K562 (cell line): Measurements from ENCODE around the gene PTGES3. TPM values are rescaled to one million over a fixed set of nuclear protein-coding genes. Genes with fewer than 3 reads are reported as not detected.
A peak's percentile ranks its signal among the peaks of the same experiment; 100 is the strongest.

Experiments used
- ASH1L ChIP-seq: fragments of 450-650 bp; IDR thresholded peaks from 2 replicates; pipeline ENCODE4 v1.6.1; 2018; ENCODE audit warnings: borderline replicate concordance, mild to moderate bottlenecking, low read depth; ENCODE audit not compliant: partially characterized antibody
- EGR1 ChIP-seq: fragments of 450-650 bp; conservative IDR thresholded peaks from 2 replicates; pipeline ENCODE4 v1.6.1; 2017; ENCODE audit warnings: mild to moderate bottlenecking
- GTF2A2 ChIP-seq: IDR thresholded peaks from 2 replicates; pipeline ENCODE4 v1.6.1; 2016; ENCODE audit warnings: mild to moderate bottlenecking, missing genetic modification characterization, missing compliant biosample characterization
- HLTF ChIP-seq: fragments of 450-650 bp; IDR thresholded peaks from 2 replicates; pipeline ENCODE4 v1.6.1; 2016
- HNRNPLL ChIP-seq: fragments of 200-400 bp; formaldehyde crosslinking; IDR thresholded peaks from 2 replicates; pipeline ENCODE4 v1.6.1; 2017; ENCODE audit warnings: low read length, low read depth, mild to moderate bottlenecking; ENCODE audit not compliant: poor library complexity, severe bottlenecking
- KDM5B ChIP-seq: fragments of 200-600 bp; sonication (generic); IDR thresholded peaks from 2 replicates; pipeline ENCODE4 v1.6.1; 2012; ENCODE audit warnings: low read depth, mild to moderate bottlenecking, moderate library complexity, low read length, control low read depth, inconsistent platforms; ENCODE audit not compliant: insufficient replicate concordance
- PCBP1 ChIP-seq: fragments of 200-400 bp; formaldehyde crosslinking; IDR thresholded peaks from 2 replicates; pipeline ENCODE4 v1.6.1; 2018; ENCODE audit warnings: mild to moderate bottlenecking, low read depth, low read length; ENCODE audit not compliant: poor library complexity, severe bottlenecking
- PML ChIP-seq: IDR thresholded peaks from 2 replicates; pipeline ENCODE4 v1.6.1; 2012; ENCODE audit warnings: low read length, inconsistent platforms
- POLR2A ChIP-seq: fragments of 450-650 bp; conservative IDR thresholded peaks from 2 replicates; pipeline ENCODE4 v1.6.1; 2016
- PTRF ChIP-seq: fragments of 450-650 bp; IDR thresholded peaks from 2 replicates; pipeline ENCODE4 v1.6.1; 2016; ENCODE audit warnings: mild to moderate bottlenecking, missing genetic modification characterization, missing compliant biosample characterization
- RBFOX2 ChIP-seq: fragments of 200-400 bp; formaldehyde crosslinking; IDR thresholded peaks from 2 replicates; pipeline ENCODE4 v1.6.1; 2017; ENCODE audit warnings: low read depth, mild to moderate bottlenecking, low read length, moderate library complexity
- SMARCC2 ChIP-seq: fragments of 450-650 bp; IDR thresholded peaks from 2 replicates; pipeline ENCODE4 v1.6.1; 2017; ENCODE audit warnings: antibody characterized with exemption, moderate library complexity, mild to moderate bottlenecking, low read depth
- SUPT5H ChIP-seq: fragments of 450-650 bp; IDR thresholded peaks from 2 replicates; pipeline ENCODE4 v1.6.1; 2016
- TCF3 ChIP-seq: sonication (generic); formaldehyde crosslinking; IDR thresholded peaks from 2 replicates; pipeline ENCODE4 v1.4.0; 2020; ENCODE audit warnings: mild to moderate bottlenecking, missing genetic modification reagents
- ZNF224 ChIP-seq: sonication (generic); formaldehyde crosslinking; IDR thresholded peaks from 2 replicates; pipeline ENCODE4 v1.8.0; 2022; ENCODE audit warnings: mild to moderate bottlenecking, missing genetic modification reagents
- ZNF232 ChIP-seq: sonication (generic); formaldehyde crosslinking; IDR thresholded peaks from 2 replicates; pipeline ENCODE4 v1.8.0; 2022; ENCODE audit warnings: mild to moderate bottlenecking, missing genetic modification reagents
- ZNF384 ChIP-seq: IDR thresholded peaks from 2 replicates; pipeline ENCODE4 v1.6.1; 2012; ENCODE audit warnings: low read depth, low read length, improper control_type of control experiment
- polyA plus RNA-seq, 8 experiments: library from polyadenylated mRNA; depleted of rRNA in 4 of 8; stranded (reverse) in 5 of 8; unstranded in 3 of 8; fragments of >200 nt; fragmentation: Nextera tagmentation in 2 of 8; fragmentation: Illumina TruSeq in 1 of 8; extraction: Ambion mirVana in 2 of 8; extraction: Trizol in 1 of 8; gene quantifications; 2 replicates each; pipeline versions ENCODE4 v1.2.1 to v1.2.3, GENCODE V29; 2011 to 2014; ENCODE audit warnings: inconsistent platforms in 1 of 8, missing spikeins in 1 of 8
- total RNA-seq, 7 experiments: library from RNA; depleted of rRNA in 6 of 7; stranded (reverse); fragments of >200 nt in 6 of 7; fragmentation: Illumina TruSeq in 2 of 7; extraction: Trizol in 2 of 7; gene quantifications; 2 replicates each; pipeline versions ENCODE4 v1.2.1 to v1.2.3, GENCODE V29; 2011 to 2021; ENCODE audit warnings: low replicate concordance in 1 of 7
- TF ChIP-seq, protein P1 (sequence below): fragments of 450-650 bp; formaldehyde crosslinking; IDR thresholded peaks from 2 replicates; pipeline ENCODE4 v1.4.0; 2020; ENCODE audit warnings: mild to moderate bottlenecking
- TF ChIP-seq, protein P2 (sequence below), 3 experiments: fragments of 200-800 bp in 1 of 3; sonication (Bioruptor generic) in 1 of 3; sonication (generic) in 1 of 3; formaldehyde crosslinking in 1 of 3; IDR thresholded peaks; 2 replicates each; pipeline versions ENCODE4 v1.6.1 to v1.8.0; 2016 to 2022; ENCODE audit warnings: mild to moderate bottlenecking in 2 of 3, missing compliant biosample characterization in 2 of 3, missing genetic modification characterization in 2 of 3, missing genetic modification reagents in 1 of 3
- TF ChIP-seq, protein P3 (sequence below): fragments of 250-450 bp; sonication (Bioruptor Pico); IDR thresholded peaks from 2 replicates; pipeline ENCODE4 v1.4.0; 2020; ENCODE audit warnings: mild to moderate bottlenecking, moderate library complexity
- TF ChIP-seq, protein P4 (sequence below): fragments of 250-450 bp; sonication (Bioruptor Pico); IDR thresholded peaks from 2 replicates; pipeline ENCODE4 v1.4.0; 2020; ENCODE audit warnings: borderline replicate concordance
- TF ChIP-seq, protein P5 (sequence below): fragments of 450-650 bp; IDR thresholded peaks from 2 replicates; pipeline ENCODE4 v1.6.1; 2017; ENCODE audit warnings: mild to moderate bottlenecking, moderate library complexity

The PTGES3 gene
- total and polyA plus RNA-seq, 9 of the 15 experiments (the other 6 are each of a cell fraction or from before 2014, with no cell fraction given) = 163 to 501 (median 213) TPM

DNA sequence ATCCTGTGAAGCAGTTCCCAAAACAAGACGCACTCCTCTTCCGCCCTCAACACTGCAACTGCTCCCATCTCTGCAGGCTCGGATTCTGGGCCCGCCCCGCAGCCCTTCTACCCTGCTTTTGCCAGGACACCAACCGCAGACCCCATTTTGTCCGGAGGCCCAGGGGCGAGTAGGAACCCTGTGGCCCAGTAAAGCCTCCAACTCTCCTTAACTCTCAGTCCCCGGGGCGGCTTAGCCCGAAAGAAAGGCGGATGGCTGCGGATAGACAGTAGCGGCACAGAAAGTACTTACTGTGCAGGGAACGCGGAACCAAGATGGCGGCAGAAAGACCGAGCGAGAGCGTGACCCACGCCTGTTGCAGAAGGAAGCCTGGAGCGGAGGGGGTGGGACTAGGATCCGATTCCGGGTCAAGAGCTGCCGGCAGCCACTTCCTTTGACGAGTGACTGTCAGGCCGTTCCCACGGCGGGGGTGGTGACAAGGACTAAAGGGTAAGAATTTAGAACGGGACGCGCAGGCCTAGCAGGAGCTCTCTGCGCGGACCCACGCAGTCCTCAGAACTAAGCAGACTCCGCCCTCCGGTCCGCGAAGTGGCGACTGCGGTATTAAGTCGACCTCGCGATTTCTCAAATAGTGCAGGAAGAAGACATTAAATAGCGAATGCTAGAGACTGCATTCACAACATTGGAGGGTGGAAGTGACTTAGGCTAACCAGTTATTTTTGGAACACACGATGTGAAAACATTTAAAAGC is 37.1 kb upstream of the PTGES3 start, which contains the start of gene NACA (continued):
- TF ChIP-seq TCF3 (no peak), ASH1L (peak; percentile 40), ZNF224 (CRISPR knock-in tag) (no peak), PTRF (tag) (no peak), ZNF232 (CRISPR knock-in tag) (no peak), PML (peak; percentile 88), SUPT5H (peak; percentile 98), SMARCC2 (no peak), ZNF384 (no peak), EGR1 (peak; percentile 96), GTF2A2 (tag) (0 out of 2 replicates have a peak, but pooled peaks have one; percentile 64), KDM5B (peak; percentile 96), RBFOX2 (peak; percentile 99), HNRNPLL (peak; percentile 74), HLTF (peak; percentile 20; the same call in 1 of the 2 replicates), POLR2A (peak; percentile 99), PCBP1 (no peak)
- TF ChIP-seq, protein P1, sequence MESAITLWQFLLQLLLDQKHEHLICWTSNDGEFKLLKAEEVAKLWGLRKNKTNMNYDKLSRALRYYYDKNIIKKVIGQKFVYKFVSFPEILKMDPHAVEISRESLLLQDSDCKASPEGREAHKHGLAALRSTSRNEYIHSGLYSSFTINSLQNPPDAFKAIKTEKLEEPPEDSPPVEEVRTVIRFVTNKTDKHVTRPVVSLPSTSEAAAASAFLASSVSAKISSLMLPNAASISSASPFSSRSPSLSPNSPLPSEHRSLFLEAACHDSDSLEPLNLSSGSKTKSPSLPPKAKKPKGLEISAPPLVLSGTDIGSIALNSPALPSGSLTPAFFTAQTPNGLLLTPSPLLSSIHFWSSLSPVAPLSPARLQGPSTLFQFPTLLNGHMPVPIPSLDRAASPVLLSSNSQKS (CRISPR knock-in tag) = no peak
- TF ChIP-seq, protein P2, sequence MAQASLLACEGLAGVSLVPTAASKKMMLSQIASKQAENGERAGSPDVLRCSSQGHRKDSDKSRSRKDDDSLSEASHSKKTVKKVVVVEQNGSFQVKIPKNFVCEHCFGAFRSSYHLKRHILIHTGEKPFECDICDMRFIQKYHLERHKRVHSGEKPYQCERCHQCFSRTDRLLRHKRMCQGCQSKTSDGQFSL (CRISPR knock-in tag; IDR thresholded peaks at IDR 0.05) = 0 out of 2 replicates have a peak, but pooled peaks have one; percentile 85
- TF ChIP-seq, protein P2 (tag; IDR thresholded peaks at IDR 0.05) = no peak; a peak in 1 of 4 replicates
- TF ChIP-seq, protein P3, sequence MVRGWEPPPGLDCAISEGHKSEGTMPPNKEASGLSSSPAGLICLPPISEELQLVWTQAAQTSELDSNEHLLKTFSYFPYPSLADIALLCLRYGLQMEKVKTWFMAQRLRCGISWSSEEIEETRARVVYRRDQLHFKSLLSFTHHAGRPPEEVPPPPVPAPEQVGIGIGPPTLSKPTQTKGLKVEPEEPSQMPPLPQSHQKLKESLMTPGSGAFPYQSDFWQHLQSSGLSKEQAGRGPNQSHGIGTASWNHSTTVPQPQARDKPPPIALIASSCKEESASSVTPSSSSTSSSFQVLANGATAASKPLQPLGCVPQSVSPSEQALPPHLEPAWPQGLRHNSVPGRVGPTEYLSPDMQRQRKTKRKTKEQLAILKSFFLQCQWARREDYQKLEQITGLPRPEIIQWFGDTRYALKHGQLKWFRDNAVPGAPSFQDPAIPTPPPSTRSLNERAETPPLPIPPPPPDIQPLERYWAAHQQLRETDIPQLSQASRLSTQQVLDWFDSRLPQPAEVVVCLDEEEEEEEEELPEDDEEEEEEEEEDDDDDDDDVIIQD = no peak
- TF ChIP-seq, protein P4, sequence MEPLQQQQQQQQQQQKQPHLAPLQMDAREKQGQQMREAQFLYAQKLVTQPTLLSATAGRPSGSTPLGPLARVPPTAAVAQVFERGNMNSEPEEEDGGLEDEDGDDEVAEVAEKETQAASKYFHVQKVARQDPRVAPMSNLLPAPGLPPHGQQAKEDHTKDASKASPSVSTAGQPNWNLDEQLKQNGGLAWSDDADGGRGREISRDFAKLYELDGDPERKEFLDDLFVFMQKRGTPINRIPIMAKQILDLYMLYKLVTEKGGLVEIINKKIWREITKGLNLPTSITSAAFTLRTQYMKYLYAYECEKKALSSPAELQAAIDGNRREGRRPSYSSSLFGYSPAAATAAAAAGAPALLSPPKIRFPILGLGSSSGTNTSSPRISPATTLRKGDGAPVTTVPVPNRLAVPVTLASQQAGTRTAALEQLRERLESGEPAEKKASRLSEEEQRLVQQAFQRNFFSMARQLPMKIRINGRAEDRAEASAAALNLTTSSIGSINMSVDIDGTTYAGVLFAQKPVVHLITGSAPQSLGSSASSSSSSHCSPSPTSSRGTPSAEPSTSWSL = no peak
- TF ChIP-seq, protein P5, sequence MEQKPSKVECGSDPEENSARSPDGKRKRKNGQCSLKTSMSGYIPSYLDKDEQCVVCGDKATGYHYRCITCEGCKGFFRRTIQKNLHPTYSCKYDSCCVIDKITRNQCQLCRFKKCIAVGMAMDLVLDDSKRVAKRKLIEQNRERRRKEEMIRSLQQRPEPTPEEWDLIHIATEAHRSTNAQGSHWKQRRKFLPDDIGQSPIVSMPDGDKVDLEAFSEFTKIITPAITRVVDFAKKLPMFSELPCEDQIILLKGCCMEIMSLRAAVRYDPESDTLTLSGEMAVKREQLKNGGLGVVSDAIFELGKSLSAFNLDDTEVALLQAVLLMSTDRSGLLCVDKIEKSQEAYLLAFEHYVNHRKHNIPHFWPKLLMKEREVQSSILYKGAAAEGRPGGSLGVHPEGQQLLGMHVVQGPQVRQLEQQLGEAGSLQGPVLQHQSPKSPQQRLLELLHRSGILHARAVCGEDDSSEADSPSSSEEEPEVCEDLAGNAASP = no peak
